Measurements from ENCODE around the gene CRIP2. TPM values are rescaled to one million over a fixed set of nuclear protein-coding genes. Genes with fewer than 3 reads are reported as not detected.

The CRIP2 gene
- polyA plus RNA-seq, 1 experiment = 19.5 TPM

- no peak for DNase-seq (ENCODE audit: low read depth)
- Histone ChIP-seq H3K4me3 (ENCODE audit: low read depth, low read length) (no peak overlapping the region), H3K27me3 (ENCODE audit: control insufficient read depth, insufficient read depth, low read length) (no peaks in the 10 kb centered on the region), H3K36me3 (ENCODE audit: control insufficient read depth, insufficient read depth, low read length) (peaks cover 24% of the 10 kb centered on the region)
- ChIA-PET CTCF (interaction anchor here (1.0 kb wide), 1 partner anchor 69 kb away, joined by 3 read pairs; no protein-coding TSS in a partner anchor), POLR2A (no interaction called here)
- no peak for TF ChIP-seq CTCF (IDR thresholded peaks at IDR 0.05; ENCODE audit: insufficient read depth, low read depth, low read length)
Measured at GRCh38 chr14:105439710-105440553, 34.7 kb upstream of the CRIP2 start.

- H3K4me3 ChIP-seq (ENCODE audit: low read depth, low read length) = no peak overlapping the region
- DNase-seq (ENCODE audit: low read depth) = no peak
- no peak for TF ChIP-seq CTCF (IDR thresholded peaks at IDR 0.05; ENCODE audit: insufficient read depth, low read depth, low read length)
- peaks cover 24% of the 10 kb centered on the region for H3K36me3 ChIP-seq (ENCODE audit: control insufficient read depth, insufficient read depth, low read length)
- ChIA-PET POLR2A (no interaction called here), CTCF (interaction anchor here (1.0 kb wide), 1 partner anchor 69 kb away, joined by 3 read pairs; no protein-coding TSS in a partner anchor)
- H3K27me3 ChIP-seq (ENCODE audit: control insufficient read depth, insufficient read depth, low read length) = no peaks in the 10 kb centered on the region
Measured at GRCh38 chr14:105440554-105440900, 34.1 kb upstream of the CRIP2 start.

GRCh38 chr14:105440992-105441391 lies 33.6 kb upstream of the CRIP2 start:
- peaks cover 24% of the 10 kb centered on the region for H3K36me3 ChIP-seq (ENCODE audit: control insufficient read depth, insufficient read depth, low read length)
- POLR2A ChIA-PET = no interaction called here
- no peak for DNase-seq (ENCODE audit: low read depth)
- no peak overlapping the region for H3K4me3 ChIP-seq (ENCODE audit: low read depth, low read length)
- CTCF ChIA-PET = no interaction called here
- H3K27me3 ChIP-seq (ENCODE audit: control insufficient read depth, insufficient read depth, low read length) = no peaks in the 10 kb centered on the region
- no peak for TF ChIP-seq CTCF (IDR thresholded peaks at IDR 0.05; ENCODE audit: insufficient read depth, low read depth, low read length)

GRCh38 chr14:105442125-105442524 lies 32.5 kb upstream of the CRIP2 start:
- no peak for DNase-seq (ENCODE audit: low read depth)
- H3K36me3 ChIP-seq (ENCODE audit: control insufficient read depth, insufficient read depth, low read length) = peaks cover 26% of the 10 kb centered on the region
- ChIA-PET POLR2A (no interaction called here), CTCF (no interaction called here)
- H3K4me3 ChIP-seq (ENCODE audit: low read depth, low read length) = no peak overlapping the region
- TF ChIP-seq CTCF (IDR thresholded peaks at IDR 0.05; ENCODE audit: insufficient read depth, low read depth, low read length) = no peak
- no peaks in the 10 kb centered on the region for H3K27me3 ChIP-seq (ENCODE audit: control insufficient read depth, insufficient read depth, low read length)

GRCh38 chr14:105442834-105443233 lies 31.8 kb upstream of the CRIP2 start:
- POLR2A ChIA-PET = no interaction called here

More at GRCh38 chr14:105442834-105443233, 31.8 kb upstream of the CRIP2 start:
- CTCF ChIA-PET = no interaction called here
- TF ChIP-seq CTCF (IDR thresholded peaks at IDR 0.05; ENCODE audit: insufficient read depth, low read depth, low read length) = no peak
- H3K27me3 ChIP-seq (ENCODE audit: control insufficient read depth, insufficient read depth, low read length) = no peaks in the 10 kb centered on the region
- DNase-seq (ENCODE audit: low read depth) = no peak
- peaks cover 23% of the 10 kb centered on the region for H3K36me3 ChIP-seq (ENCODE audit: control insufficient read depth, insufficient read depth, low read length)
- H3K4me3 ChIP-seq (ENCODE audit: low read depth, low read length) = no peak overlapping the region
